Natural killer cell (primary cell): ENCODE measurements around the gene PDLIM7. TPM values are rescaled to one million over a fixed set of nuclear protein-coding genes. Genes with fewer than 3 reads are reported as not detected.

Experiments used
- ATAC-seq, 3 donors: fragments of 150-1000 bp in 2 of 3; fragments of 200-7000 bp in 1 of 3; cut with Tn5 transposase; 1 replicate in 1 of 3; 2 replicates in 2 of 3; pipeline ENCODE4 v1.10.0; 2021; ENCODE audit warnings: mild to moderate bottlenecking in 2 of 3, moderate library complexity in 2 of 3
- DNase-seq, 2 donors: peaks; one replicate each; pipeline versions ENCODE4 v3.0.0 to v3.0.0-alpha.2; 2013 to 2021; ENCODE audit warnings: mixed read lengths in 1 of 2
- H3K27ac ChIP-seq: one replicate; pipeline ENCODE4 v1.5.1; 2013; ENCODE audit warnings: mild to moderate bottlenecking, low read length
- H3K27me3 ChIP-seq: one replicate; pipeline ENCODE4 v1.6.1; 2013; ENCODE audit warnings: low read length; ENCODE audit not compliant: control insufficient read depth, insufficient read depth
- H3K36me3 ChIP-seq: one replicate; pipeline ENCODE4 v1.6.1; 2013; ENCODE audit warnings: low read length; ENCODE audit not compliant: control insufficient read depth, insufficient read depth
- H3K4me1 ChIP-seq: one replicate; pipeline ENCODE4 v1.6.1; 2013; ENCODE audit warnings: low read length; ENCODE audit not compliant: control insufficient read depth, insufficient read depth
- H3K4me3 ChIP-seq: one replicate; pipeline ENCODE4 v1.5.1; 2013; ENCODE audit warnings: low read length
- H3K9me3 ChIP-seq: one replicate; pipeline ENCODE4 v1.6.1; 2013; ENCODE audit warnings: low read length; ENCODE audit not compliant: control insufficient read depth, insufficient read depth
- H3K27ac Mint-ChIP-seq, 2 donors: one replicate each; pipeline ENCODE4 v1.8.0; 2022; ENCODE audit warnings: mild to moderate bottlenecking in 2 of 2, mixed read lengths in 2 of 2, moderate library complexity in 1 of 2
- H3K27me3 Mint-ChIP-seq, 2 donors: one replicate each; pipeline ENCODE4 v1.8.0; 2022; ENCODE audit warnings: low read depth in 2 of 2, mixed read lengths in 2 of 2
- H3K36me3 Mint-ChIP-seq: one replicate; pipeline ENCODE4 v1.8.0; 2022; ENCODE audit warnings: mixed read lengths
- H3K4me1 Mint-ChIP-seq, 2 donors: one replicate each; pipeline ENCODE4 v1.8.0; 2022; ENCODE audit warnings: mixed read lengths in 2 of 2
- H3K4me3 Mint-ChIP-seq: one replicate; pipeline ENCODE4 v1.8.0; 2022; ENCODE audit warnings: mild to moderate bottlenecking, moderate library complexity, mixed read lengths
- H3K9me3 Mint-ChIP-seq, 2 donors: one replicate each; pipeline ENCODE4 v1.8.0; 2022; ENCODE audit warnings: mixed read lengths in 2 of 2
- CTCF ChIP-seq: fragments of 200-600 bp; IDR thresholded peaks from one replicate; pipeline ENCODE4 v1.8.0; 2022; ENCODE audit warnings: antibody characterized with exemption
- WGBS: methylation state at CpG from one replicate; pipeline ENCODE4 v1.1.7; 2013; ENCODE audit warnings: missing lambda C conversion rate; ENCODE audit not compliant: insufficient coverage; 5-methylcytosine and 5-hydroxymethylcytosine counted together
- intact Hi-C: fragments of 100-400 bp; cut with micrococcal nuclease; formaldehyde crosslinking; loops from one replicate; pipeline ENCODE4 v1.14.2; 2022
- total RNA-seq, 4 donors: library from RNA; stranded (reverse); fragments of 120-200 nt in 1 of 4; gene quantifications; one replicate each; pipeline versions ENCODE4 v1.2.3 to v1.2.4, GENCODE V29; 2013 to 2022

PDLIM7 gene
- total RNA-seq, 3 donors from 2014 or later (not counting 1 experiment from before 2014, with no cell fraction given): 9.7 to 58.7 (median 14.7) TPM

- 66% methylated on average over 9 of the region's 9 CpGs for WGBS
- Histone ChIP-seq H3K27me3 (peaks cover 5% of the 10 kb centered on the region), H3K4me3 (no peak overlapping the region), H3K4me1 (peaks cover 32% of the 10 kb centered on the region), H3K9me3 (no peaks in the 10 kb centered on the region), H3K36me3 (no peaks in the 10 kb centered on the region), H3K27ac (no peak overlapping the region)
- H3K4me3 Mint-ChIP-seq: no peak overlapping the region
- no peak overlapping the region for H3K27ac Mint-ChIP-seq
- H3K27me3 Mint-ChIP-seq: peaks cover 10 to 17% of the 10 kb centered on the region in 2 donors
- no peaks in the 10 kb centered on the region for H3K36me3 Mint-ChIP-seq
- no peak for DNase-seq
- peaks cover 18 to 27% of the 10 kb centered on the region in 2 donors for H3K4me1 Mint-ChIP-seq
- no peak for TF ChIP-seq CTCF
- H3K9me3 Mint-ChIP-seq: no peaks in the 10 kb centered on the region
- intact Hi-C loops: loop anchor here (1.0 kb wide), 3 partner anchors 98 to 184 kb away; no protein-coding TSS in a partner anchor
- ATAC-seq: no peak
Measured at GRCh38 chr5:177501874-177502678, 4.7 kb upstream of the PDLIM7 start.

DNA sequence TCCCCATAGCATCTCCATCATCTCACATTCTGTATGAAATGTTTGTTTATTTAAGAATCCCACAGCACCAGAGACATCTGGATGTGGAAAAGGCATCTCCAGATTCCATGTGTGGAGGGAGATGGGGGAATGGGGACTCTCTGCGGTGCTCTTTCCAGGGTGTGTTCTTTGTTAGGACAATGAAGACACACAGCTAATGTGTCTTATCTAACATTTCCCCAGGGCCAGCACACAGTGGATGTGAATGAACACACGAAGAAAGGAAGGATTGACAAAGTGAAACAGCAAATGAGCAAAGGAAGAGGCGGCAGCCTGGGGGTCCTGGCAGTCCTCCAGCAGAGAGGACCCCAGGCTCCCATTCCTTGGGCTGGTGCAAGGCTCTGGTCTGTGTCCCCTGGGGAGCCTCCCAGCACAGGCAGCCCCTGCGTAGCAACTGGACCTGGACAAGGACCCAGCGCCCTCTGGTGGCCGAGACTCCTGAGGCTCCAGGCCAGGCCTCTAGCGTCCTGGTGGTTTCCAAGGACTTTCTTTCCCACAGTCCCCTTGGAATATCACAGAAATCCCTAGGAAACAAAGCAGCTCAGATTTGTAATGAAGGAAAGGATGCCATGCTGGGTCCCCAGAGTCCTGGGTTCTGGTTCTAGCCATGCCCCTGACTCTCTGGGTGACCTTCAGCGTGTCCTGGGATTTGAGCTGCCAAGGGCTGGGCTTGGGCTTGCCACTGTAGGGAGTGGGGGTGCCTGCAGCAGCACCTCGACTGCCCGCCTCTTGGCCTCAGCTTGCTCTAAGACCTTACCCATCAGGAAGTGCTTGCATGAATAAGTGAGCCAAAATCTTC, 3.5 kb upstream of the PDLIM7 start:
- Mint-ChIP-seq H3K9me3 (no peaks in the 10 kb centered on the region), H3K4me3 (no peak overlapping the region), H3K27ac (no peak overlapping the region), H3K36me3 (no peaks in the 10 kb centered on the region), H3K27me3 (peaks cover 10 to 17% of the 10 kb centered on the region in 2 donors), H3K4me1 (peaks cover 18 to 32% of the 10 kb centered on the region in 2 donors)
- TF ChIP-seq CTCF: peak; percentile 92
- ATAC-seq: peak; percentile 30 to 52 (median 43)
- WGBS: 32% methylated on average over 9 of the region's 10 CpGs
- no peak overlapping the region for H3K4me3 ChIP-seq
- peaks cover 5% of the 10 kb centered on the region for H3K27me3 ChIP-seq
- H3K27ac ChIP-seq: no peak overlapping the region
- intact Hi-C loops: loop anchor here (1.0 kb wide), 3 partner anchors 97 to 183 kb away; no protein-coding TSS in a partner anchor
- peak; percentile 84 to 91 for DNase-seq
- H3K36me3 ChIP-seq: no peaks in the 10 kb centered on the region
- H3K9me3 ChIP-seq: no peaks in the 10 kb centered on the region
- peaks cover 44% of the 10 kb centered on the region for H3K4me1 ChIP-seq

DNA sequence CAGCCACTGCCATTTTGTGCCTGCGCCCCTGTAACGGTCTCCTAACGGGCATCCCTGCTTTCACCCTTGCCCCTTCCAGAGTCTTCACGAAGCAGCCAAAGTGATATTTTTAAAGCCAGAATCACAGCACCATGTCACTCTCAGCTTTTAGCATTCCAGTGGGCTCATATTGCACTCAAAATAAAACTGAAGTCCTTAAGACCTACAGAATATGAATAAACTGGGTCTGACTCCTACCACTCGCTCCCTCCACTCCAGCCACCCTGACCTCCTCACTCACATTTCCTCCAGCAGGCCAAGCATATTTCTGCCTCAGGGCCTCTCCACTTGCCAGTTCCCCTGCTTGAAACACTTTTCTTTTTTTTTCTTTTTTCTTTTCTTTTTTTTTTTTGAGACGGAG, 2.4 kb upstream of the PDLIM7 start:
- Histone ChIP-seq H3K9me3 (no peaks in the 10 kb centered on the region), H3K36me3 (no peaks in the 10 kb centered on the region), H3K27ac (no peak overlapping the region), H3K4me1 (peaks cover 55% of the 10 kb centered on the region), H3K4me3 (no peak overlapping the region), H3K27me3 (peaks cover 5% of the 10 kb centered on the region)
- no peaks in the 10 kb centered on the region for H3K9me3 Mint-ChIP-seq
- no peak overlapping the region for H3K27ac Mint-ChIP-seq
- DNase-seq (no peak), ATAC-seq (no peak)
- H3K27me3 Mint-ChIP-seq: peaks cover 10 to 17% of the 10 kb centered on the region in 2 donors
- peaks cover 18 to 38% of the 10 kb centered on the region in 2 donors for H3K4me1 Mint-ChIP-seq
- intact Hi-C loops: loop anchor here (10.0 kb wide), 1 partner anchor 385 kb away; no protein-coding TSS in a partner anchor
- WGBS: 97% methylated on average over 6 of the region's 6 CpGs
- no peaks in the 10 kb centered on the region for H3K36me3 Mint-ChIP-seq
- TF ChIP-seq CTCF: no peak
- H3K4me3 Mint-ChIP-seq: peak overlapping the region; percentile 31
